A549 treated with RU486 at 1 μM for 4 hours (cell line): ENCODE data around the gene ASTN2. TPM values are rescaled to one million over a fixed set of nuclear protein-coding genes. Genes with fewer than 3 reads are reported as not detected.

Source experiments
- total RNA-seq: library from RNA; stranded (reverse); fragments of 200-300 nt; extraction: Qiagen RNA extraction; gene quantifications from 5 replicates; pipeline ENCODE4 v1.2.3, GENCODE V29; 2022; ENCODE audit warnings: low read depth

Gene ASTN2, protein sequence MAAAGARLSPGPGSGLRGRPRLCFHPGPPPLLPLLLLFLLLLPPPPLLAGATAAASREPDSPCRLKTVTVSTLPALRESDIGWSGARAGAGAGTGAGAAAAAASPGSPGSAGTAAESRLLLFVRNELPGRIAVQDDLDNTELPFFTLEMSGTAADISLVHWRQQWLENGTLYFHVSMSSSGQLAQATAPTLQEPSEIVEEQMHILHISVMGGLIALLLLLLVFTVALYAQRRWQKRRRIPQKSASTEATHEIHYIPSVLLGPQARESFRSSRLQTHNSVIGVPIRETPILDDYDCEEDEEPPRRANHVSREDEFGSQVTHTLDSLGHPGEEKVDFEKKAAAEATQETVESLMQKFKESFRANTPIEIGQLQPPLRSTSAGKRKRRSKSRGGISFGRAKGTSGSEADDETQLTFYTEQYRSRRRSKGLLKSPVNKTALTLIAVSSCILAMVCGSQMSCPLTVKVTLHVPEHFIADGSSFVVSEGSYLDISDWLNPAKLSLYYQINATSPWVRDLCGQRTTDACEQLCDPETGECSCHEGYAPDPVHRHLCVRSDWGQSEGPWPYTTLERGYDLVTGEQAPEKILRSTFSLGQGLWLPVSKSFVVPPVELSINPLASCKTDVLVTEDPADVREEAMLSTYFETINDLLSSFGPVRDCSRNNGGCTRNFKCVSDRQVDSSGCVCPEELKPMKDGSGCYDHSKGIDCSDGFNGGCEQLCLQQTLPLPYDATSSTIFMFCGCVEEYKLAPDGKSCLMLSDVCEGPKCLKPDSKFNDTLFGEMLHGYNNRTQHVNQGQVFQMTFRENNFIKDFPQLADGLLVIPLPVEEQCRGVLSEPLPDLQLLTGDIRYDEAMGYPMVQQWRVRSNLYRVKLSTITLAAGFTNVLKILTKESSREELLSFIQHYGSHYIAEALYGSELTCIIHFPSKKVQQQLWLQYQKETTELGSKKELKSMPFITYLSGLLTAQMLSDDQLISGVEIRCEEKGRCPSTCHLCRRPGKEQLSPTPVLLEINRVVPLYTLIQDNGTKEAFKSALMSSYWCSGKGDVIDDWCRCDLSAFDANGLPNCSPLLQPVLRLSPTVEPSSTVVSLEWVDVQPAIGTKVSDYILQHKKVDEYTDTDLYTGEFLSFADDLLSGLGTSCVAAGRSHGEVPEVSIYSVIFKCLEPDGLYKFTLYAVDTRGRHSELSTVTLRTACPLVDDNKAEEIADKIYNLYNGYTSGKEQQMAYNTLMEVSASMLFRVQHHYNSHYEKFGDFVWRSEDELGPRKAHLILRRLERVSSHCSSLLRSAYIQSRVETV (N-terminal part only)
- total RNA-seq, result 3.8 to 5.9 TPM (median 4.9 TPM) in 5 replicates

DNA sequence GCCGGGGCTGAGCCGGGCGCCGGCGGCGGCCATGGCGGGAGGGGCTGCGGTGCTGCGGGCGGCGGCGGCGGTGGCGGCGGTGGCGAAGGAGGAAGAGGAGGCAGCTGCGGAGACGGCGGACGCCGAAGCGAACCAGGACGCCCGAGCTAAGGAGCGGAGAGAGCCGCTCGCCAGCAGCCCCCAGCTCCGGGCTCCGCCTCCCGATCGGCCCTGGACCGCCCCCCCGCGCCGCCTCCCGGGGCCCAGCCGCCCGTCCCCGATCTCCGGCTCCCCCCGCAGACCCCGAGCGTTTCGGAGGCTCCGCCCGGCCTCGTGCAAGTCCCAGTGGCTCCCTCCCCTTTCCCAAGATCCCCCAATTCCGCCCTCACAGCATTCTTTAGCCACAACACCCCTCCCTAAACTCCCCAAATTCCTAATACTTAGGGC is at the start of gene ASTN2:
TSS of gene ASTN2 (minus strand) at position 152 of the 426 bp plus-strand sequence. CDS start at position 33, 119 bp downstream.

DNA sequence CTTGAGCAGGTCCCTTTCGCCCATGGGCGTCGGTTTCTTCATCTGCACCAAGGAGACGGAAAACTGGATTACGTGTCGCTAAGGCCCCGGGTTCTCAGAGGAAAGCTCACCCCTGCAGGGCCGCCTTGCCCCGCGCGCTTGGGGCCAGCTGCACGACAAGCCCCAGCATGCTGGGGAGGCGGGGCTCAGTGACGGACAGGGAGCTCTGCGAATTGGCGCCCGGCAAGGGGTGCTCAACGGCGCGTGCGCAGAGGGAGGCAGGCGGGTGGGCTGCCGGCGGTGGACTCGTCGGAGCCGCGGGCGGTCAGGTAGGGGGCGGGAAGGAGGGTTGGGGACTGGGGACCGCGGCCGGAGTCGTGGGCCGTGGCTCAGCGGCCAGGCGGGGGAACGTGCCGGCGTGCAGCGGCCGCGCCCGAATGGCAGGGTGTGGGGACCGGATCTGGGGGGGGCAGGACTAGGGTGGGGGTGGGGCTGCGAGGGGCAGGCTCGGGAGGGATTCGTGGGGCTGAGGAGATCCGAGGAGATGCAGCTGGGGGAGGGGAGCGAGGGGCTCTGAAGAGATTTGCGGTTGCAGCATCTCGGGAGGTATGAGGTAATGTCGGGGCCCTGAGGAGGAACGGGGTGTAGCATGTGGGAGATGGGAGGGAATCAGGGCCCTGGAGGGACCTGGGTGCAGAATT is 727.6 kb downstream of the ASTN2 start, which contains the start of gene TRIM32:
TSS of gene TRIM32 (plus strand) at position 232 of the 680 bp plus-strand sequence. CDS start 10,438 bp downstream, outside the sequence.

